ENCODE data around the gene CDC73.

The CDC73 gene

DNA sequence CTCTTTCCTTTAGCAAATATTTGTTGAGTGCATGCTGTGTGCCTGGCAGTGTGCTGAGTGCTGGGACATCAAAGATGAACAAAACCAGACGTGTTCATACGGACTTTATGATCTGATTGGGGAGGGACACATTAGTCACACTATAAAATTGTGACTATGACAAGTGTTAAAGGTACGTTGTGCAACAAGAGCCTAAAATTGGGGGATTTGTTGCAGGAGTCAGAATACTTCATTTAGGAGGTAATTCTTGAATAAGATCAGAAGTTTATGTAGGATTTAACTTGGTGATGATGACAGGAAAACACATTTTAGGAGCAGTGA is 35.0 kb downstream of the CDC73 start:
- Histone ChIP-seq H3K4me1 (ENCODE audit: control extremely low read depth in 1 of 4, control insufficient read depth in 4 of 4, insufficient read depth in 4 of 4, low read length in 3 of 4) (no peaks in the 10 kb centered on the region), H3K9me3 (ENCODE audit: control extremely low read depth in 1 of 5, control insufficient read depth in 4 of 5, insufficient read depth in 2 of 5, low read depth in 1 of 5, low read length in 4 of 5) (no peaks in the 10 kb centered on the region), H3K27me3 (replicated peaks in 2 of 5; ENCODE audit: control insufficient read depth in 4 of 5, insufficient read depth in 5 of 5, low read length in 4 of 5) (no peaks in the 10 kb centered on the region), H3K4me3 (ENCODE audit: control insufficient read depth in 1 of 7, extremely low read depth in 1 of 7, insufficient read depth in 4 of 7, low read depth in 2 of 7, low read length in 6 of 7) (no peak overlapping the region), H3K27ac (ENCODE audit: insufficient read depth in 1 of 2, low read depth in 1 of 2, low read length in 2 of 2, poor library complexity in 1 of 2, severe bottlenecking in 2 of 2) (no peak overlapping the region), H3K36me3 (ENCODE audit: control insufficient read depth in 4 of 4, insufficient read depth in 4 of 4, low read length in 3 of 4) (peaks cover 8 to 43% (median 18%) of the 10 kb centered on the region in 4 experiments)
- POLR2A ChIA-PET = no interaction called here
- WGBS (ENCODE audit: insufficient coverage) = 100% methylated on average over 3 of the region's 3 CpGs
- CTCF ChIA-PET = interaction anchor here (1.7 kb wide), 1 partner anchor 47 kb away, joined by 3 read pairs; no protein-coding TSS in a partner anchor
- no peak for DNase-seq

DNA sequence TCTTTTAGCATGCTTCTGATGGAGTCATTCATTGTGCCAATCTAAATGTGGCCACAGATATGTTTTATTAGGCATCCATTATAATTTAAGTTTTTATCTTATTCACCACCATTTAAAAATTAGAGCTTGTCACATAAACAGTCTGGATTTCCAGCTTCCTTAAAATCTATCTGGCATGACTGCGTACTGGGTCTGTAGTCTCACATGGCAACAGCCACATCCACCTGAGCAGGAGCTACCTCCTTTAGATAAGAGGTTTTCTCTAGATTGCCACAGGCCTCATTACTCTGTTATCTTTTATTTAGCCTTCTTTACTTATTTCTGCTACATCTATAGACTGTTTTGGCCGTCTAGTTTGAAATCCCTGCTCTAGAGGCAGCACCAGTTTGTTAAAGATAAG is 35.5 kb downstream of the CDC73 start:
- Histone ChIP-seq H3K27ac (ENCODE audit: insufficient read depth in 1 of 2, low read depth in 1 of 2, low read length in 2 of 2, poor library complexity in 1 of 2, severe bottlenecking in 2 of 2) (no peak overlapping the region), H3K36me3 (ENCODE audit: control insufficient read depth in 4 of 4, insufficient read depth in 4 of 4, low read length in 3 of 4) (peaks cover 8 to 40% (median 16%) of the 10 kb centered on the region in 4 experiments), H3K9me3 (ENCODE audit: control extremely low read depth in 1 of 5, control insufficient read depth in 4 of 5, insufficient read depth in 2 of 5, low read depth in 1 of 5, low read length in 4 of 5) (no peaks in the 10 kb centered on the region), H3K4me3 (ENCODE audit: control insufficient read depth in 1 of 7, extremely low read depth in 1 of 7, insufficient read depth in 4 of 7, low read depth in 2 of 7, low read length in 6 of 7) (no peak overlapping the region), H3K27me3 (replicated peaks in 2 of 5; ENCODE audit: control insufficient read depth in 4 of 5, insufficient read depth in 5 of 5, low read length in 4 of 5) (no peaks in the 10 kb centered on the region), H3K4me1 (ENCODE audit: control extremely low read depth in 1 of 4, control insufficient read depth in 4 of 4, insufficient read depth in 4 of 4, low read length in 3 of 4) (no peaks in the 10 kb centered on the region)
- DNase-seq = peak in 1 of 3 donors; percentile 11
- POLR2A ChIA-PET = no interaction called here
- CTCF ChIA-PET = no interaction called here
- WGBS (ENCODE audit: insufficient coverage) = 82% methylated on average over 1 of the region's 2 CpGs

DNA sequence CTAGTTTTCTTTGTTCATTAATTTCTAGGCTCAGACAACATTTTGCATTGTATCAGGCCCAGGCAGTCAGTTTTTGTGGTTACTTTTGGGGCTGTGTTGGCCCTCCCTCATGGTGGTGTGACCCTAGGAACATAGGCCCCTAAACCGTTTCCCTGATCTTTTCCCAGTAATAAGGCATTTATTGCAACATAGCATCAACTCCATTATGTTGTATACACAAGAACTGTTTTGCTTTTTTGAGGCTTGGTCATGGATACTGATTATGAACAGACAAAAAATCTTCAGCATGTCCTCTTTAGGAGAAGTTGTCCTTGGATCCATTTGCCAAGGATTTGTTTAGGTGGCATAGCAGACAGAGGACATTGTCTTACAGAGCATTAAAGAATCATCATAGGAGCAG is 54.3 kb downstream of the CDC73 start:
- H3K27ac ChIP-seq (ENCODE audit: insufficient read depth in 1 of 2, low read depth in 1 of 2, low read length in 2 of 2, poor library complexity in 1 of 2, severe bottlenecking in 2 of 2) = no peak overlapping the region
- H3K9me3 ChIP-seq (ENCODE audit: control extremely low read depth in 1 of 5, control insufficient read depth in 4 of 5, insufficient read depth in 2 of 5, low read depth in 1 of 5, low read length in 4 of 5) = no peaks in the 10 kb centered on the region
- ChIA-PET CTCF (no interaction called here), POLR2A (no interaction called here)
- no peaks in the 10 kb centered on the region for H3K27me3 ChIP-seq (replicated peaks in 2 of 5; ENCODE audit: control insufficient read depth in 4 of 5, insufficient read depth in 5 of 5, low read length in 4 of 5)
- no CpG with 5 or more reads among the region's 1 CpG for WGBS (ENCODE audit: insufficient coverage)
- no peak overlapping the region for H3K4me3 ChIP-seq (ENCODE audit: control insufficient read depth in 1 of 7, extremely low read depth in 1 of 7, insufficient read depth in 4 of 7, low read depth in 2 of 7, low read length in 6 of 7)
- peaks cover 0 to 12% (median 0%) of the 10 kb centered on the region in 4 experiments for H3K4me1 ChIP-seq (ENCODE audit: control extremely low read depth in 1 of 4, control insufficient read depth in 4 of 4, insufficient read depth in 4 of 4, low read length in 3 of 4)
- no peak for DNase-seq
- H3K36me3 ChIP-seq (ENCODE audit: control insufficient read depth in 4 of 4, insufficient read depth in 4 of 4, low read length in 3 of 4) = peaks cover 0 to 7% (median 3%) of the 10 kb centered on the region in 4 experiments

DNA sequence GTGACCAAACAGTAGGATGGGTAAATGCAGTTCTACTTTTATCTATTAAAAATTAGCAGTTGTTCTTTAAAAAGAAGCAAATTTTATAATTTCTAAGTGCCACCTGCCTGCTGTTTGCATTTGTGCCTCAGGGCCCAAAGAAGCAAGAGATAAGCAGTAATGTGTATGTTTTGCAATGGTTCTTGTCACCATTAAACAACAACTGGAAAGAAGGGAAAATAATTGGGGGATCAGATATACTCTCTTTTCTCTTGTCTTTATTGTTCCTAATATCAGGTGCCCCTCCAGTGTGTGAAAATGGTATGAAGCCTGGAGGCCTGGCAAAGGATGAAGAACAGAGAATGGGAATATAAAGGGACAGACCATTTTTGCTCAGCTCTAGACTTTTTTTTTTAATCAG is 55.0 kb downstream of the CDC73 start:
- no peaks in the 10 kb centered on the region for H3K27me3 ChIP-seq (replicated peaks in 2 of 5; ENCODE audit: control insufficient read depth in 4 of 5, insufficient read depth in 5 of 5, low read length in 4 of 5)
- peaks cover 0 to 12% (median 0%) of the 10 kb centered on the region in 4 experiments for H3K4me1 ChIP-seq (ENCODE audit: control extremely low read depth in 1 of 4, control insufficient read depth in 4 of 4, insufficient read depth in 4 of 4, low read length in 3 of 4)
- ChIA-PET CTCF (no interaction called here), POLR2A (no interaction called here)
- H3K36me3 ChIP-seq (ENCODE audit: control insufficient read depth in 4 of 4, insufficient read depth in 4 of 4, low read length in 3 of 4) = peaks cover 0 to 3% (median 2%) of the 10 kb centered on the region in 4 experiments
- H3K4me3 ChIP-seq (ENCODE audit: control insufficient read depth in 1 of 7, extremely low read depth in 1 of 7, insufficient read depth in 4 of 7, low read depth in 2 of 7, low read length in 6 of 7) = no peak overlapping the region
- H3K27ac ChIP-seq (ENCODE audit: insufficient read depth in 1 of 2, low read depth in 1 of 2, low read length in 2 of 2, poor library complexity in 1 of 2, severe bottlenecking in 2 of 2) = no peak overlapping the region
- H3K9me3 ChIP-seq (ENCODE audit: control extremely low read depth in 1 of 5, control insufficient read depth in 4 of 5, insufficient read depth in 2 of 5, low read depth in 1 of 5, low read length in 4 of 5) = no peaks in the 10 kb centered on the region
- DNase-seq = no peak

DNA sequence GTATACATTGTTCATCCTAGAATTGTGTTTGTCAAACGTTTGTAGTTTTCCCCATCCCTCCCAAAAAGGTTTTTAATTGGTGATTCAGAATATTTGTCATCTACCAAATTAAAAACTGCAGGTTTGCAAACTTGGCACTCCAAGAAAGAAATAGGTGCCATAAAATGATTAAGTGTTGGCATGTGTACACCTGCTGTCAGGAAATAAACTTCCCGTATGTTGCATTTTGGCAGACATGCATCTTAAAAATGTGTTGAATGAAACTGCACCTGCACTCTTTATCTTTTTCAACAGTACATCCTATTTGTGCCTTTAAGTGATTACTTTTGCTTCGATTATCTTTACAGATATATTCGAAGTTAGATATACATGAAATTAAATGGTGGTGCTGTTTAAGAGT is 57.3 kb downstream of the CDC73 start:
- Histone ChIP-seq H3K4me3 (ENCODE audit: control insufficient read depth in 1 of 7, extremely low read depth in 1 of 7, insufficient read depth in 4 of 7, low read depth in 2 of 7, low read length in 6 of 7) (no peak overlapping the region), H3K4me1 (ENCODE audit: control extremely low read depth in 1 of 4, control insufficient read depth in 4 of 4, insufficient read depth in 4 of 4, low read length in 3 of 4) (peaks cover 0 to 12% (median 0%) of the 10 kb centered on the region in 4 experiments), H3K27ac (ENCODE audit: insufficient read depth in 1 of 2, low read depth in 1 of 2, low read length in 2 of 2, poor library complexity in 1 of 2, severe bottlenecking in 2 of 2) (no peak overlapping the region), H3K27me3 (replicated peaks in 2 of 5; ENCODE audit: control insufficient read depth in 4 of 5, insufficient read depth in 5 of 5, low read length in 4 of 5) (no peaks in the 10 kb centered on the region), H3K9me3 (ENCODE audit: control extremely low read depth in 1 of 5, control insufficient read depth in 4 of 5, insufficient read depth in 2 of 5, low read depth in 1 of 5, low read length in 4 of 5) (no peaks in the 10 kb centered on the region), H3K36me3 (ENCODE audit: control insufficient read depth in 4 of 4, insufficient read depth in 4 of 4, low read length in 3 of 4) (peaks cover 0 to 3% (median 0%) of the 10 kb centered on the region in 4 experiments)
- WGBS (ENCODE audit: insufficient coverage) = no CpG with 5 or more reads among the region's 4 CpGs
- DNase-seq = peak in 1 of 3 donors; percentile 32
- POLR2A ChIA-PET = no interaction called here
- CTCF ChIA-PET = no interaction called here

DNA sequence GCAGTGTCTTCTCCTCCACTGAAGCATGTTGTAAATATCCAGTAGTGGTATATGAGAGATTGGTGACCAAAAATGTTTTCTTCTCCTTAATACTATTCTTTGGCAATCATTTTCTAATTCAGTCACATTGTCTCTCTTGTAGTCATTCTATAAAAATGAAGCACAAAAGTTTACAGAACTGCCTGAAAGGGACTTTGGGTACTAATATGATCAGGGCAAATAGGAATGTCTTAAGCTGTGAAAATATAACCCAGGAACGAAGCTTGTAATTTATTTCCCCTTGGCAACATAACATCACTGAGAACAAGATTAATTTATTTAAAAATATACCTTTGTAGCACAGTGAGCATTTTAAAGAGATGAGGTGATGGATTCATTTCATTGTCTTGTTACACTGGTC is 59.7 kb downstream of the CDC73 start:
- Histone ChIP-seq H3K4me1 (ENCODE audit: control extremely low read depth in 1 of 4, control insufficient read depth in 4 of 4, insufficient read depth in 4 of 4, low read length in 3 of 4) (peaks cover 0 to 18% (median 4%) of the 10 kb centered on the region in 4 experiments), H3K9me3 (ENCODE audit: control extremely low read depth in 1 of 5, control insufficient read depth in 4 of 5, insufficient read depth in 2 of 5, low read depth in 1 of 5, low read length in 4 of 5) (no peaks in the 10 kb centered on the region), H3K36me3 (ENCODE audit: control insufficient read depth in 4 of 4, insufficient read depth in 4 of 4, low read length in 3 of 4) (peaks cover 0 to 3% (median 0%) of the 10 kb centered on the region in 4 experiments), H3K4me3 (ENCODE audit: control insufficient read depth in 1 of 7, extremely low read depth in 1 of 7, insufficient read depth in 4 of 7, low read depth in 2 of 7, low read length in 6 of 7) (no peak overlapping the region), H3K27ac (ENCODE audit: insufficient read depth in 1 of 2, low read depth in 1 of 2, low read length in 2 of 2, poor library complexity in 1 of 2, severe bottlenecking in 2 of 2) (no peak overlapping the region), H3K27me3 (replicated peaks in 2 of 5; ENCODE audit: control insufficient read depth in 4 of 5, insufficient read depth in 5 of 5, low read length in 4 of 5) (no peaks in the 10 kb centered on the region)
- DNase-seq = no peak
- no CpG with 5 or more reads among the region's 1 CpG for WGBS (ENCODE audit: insufficient coverage)
- ChIA-PET POLR2A (interaction anchor here (0.5 kb wide), 1 partner anchor 188 kb away, joined by 3 read pairs; no protein-coding TSS in a partner anchor), CTCF (interaction anchor here (2.1 kb wide), 1 partner anchor 9 kb away, joined by 10 read pairs; no protein-coding TSS in a partner anchor)

DNA sequence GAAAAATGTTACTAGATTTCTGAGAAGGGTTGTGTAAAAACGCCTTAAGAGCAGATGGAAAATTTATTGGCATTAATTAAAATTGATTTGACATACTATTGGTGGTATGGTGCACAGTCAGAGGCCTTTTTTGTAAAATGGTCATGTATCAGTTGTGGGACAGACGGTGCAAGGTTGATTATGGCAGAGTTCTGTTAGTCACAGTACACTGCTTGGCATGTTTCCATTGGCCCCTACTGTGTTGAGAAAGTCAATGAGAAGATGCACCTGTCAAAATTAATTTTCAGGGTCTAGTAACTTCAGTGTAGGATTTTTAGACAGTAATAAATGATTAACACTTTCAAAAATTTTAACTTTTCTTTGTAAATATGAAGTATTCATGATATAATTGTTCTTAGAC is 60.2 kb downstream of the CDC73 start:
- H3K27ac ChIP-seq (ENCODE audit: insufficient read depth in 1 of 2, low read depth in 1 of 2, low read length in 2 of 2, poor library complexity in 1 of 2, severe bottlenecking in 2 of 2) = no peak overlapping the region
- H3K27me3 ChIP-seq (replicated peaks in 2 of 5; ENCODE audit: control insufficient read depth in 4 of 5, insufficient read depth in 5 of 5, low read length in 4 of 5) = no peaks in the 10 kb centered on the region
- H3K9me3 ChIP-seq (ENCODE audit: control extremely low read depth in 1 of 5, control insufficient read depth in 4 of 5, insufficient read depth in 2 of 5, low read depth in 1 of 5, low read length in 4 of 5) = no peaks in the 10 kb centered on the region
- H3K36me3 ChIP-seq (ENCODE audit: control insufficient read depth in 4 of 4, insufficient read depth in 4 of 4, low read length in 3 of 4) = peaks cover 0 to under 1% (median 0%) of the 10 kb centered on the region in 4 experiments
- WGBS (ENCODE audit: insufficient coverage) = 100% methylated on average over 2 of the region's 2 CpGs
- no peak overlapping the region for H3K4me3 ChIP-seq (ENCODE audit: control insufficient read depth in 1 of 7, extremely low read depth in 1 of 7, insufficient read depth in 4 of 7, low read depth in 2 of 7, low read length in 6 of 7)
- DNase-seq = peak in 1 of 3 donors; percentile 17
- POLR2A ChIA-PET = no interaction called here
- peaks cover 0 to 18% (median 8%) of the 10 kb centered on the region in 4 experiments for H3K4me1 ChIP-seq (ENCODE audit: control extremely low read depth in 1 of 4, control insufficient read depth in 4 of 4, insufficient read depth in 4 of 4, low read length in 3 of 4)
- CTCF ChIA-PET = interaction anchor here (1.0 to 2.1 kb wide), 2 partner anchors 8 to 20 kb away, joined by 3 to 10 read pairs; no protein-coding TSS in a partner anchor
